ENCODE results near the gene PITHD1. TPM values are rescaled to one million over a fixed set of nuclear protein-coding genes. Genes with fewer than 3 reads are reported as not detected.
"Not testable (repeated sequence)": the region's sequence is repeated elsewhere in the genome, so short reads cannot be mapped to it uniquely, and the experiment has no call there.

Gene PITHD1
- total and polyA plus RNA-seq, 10 of the 15 experiments (the other 5 are each of a cell fraction or from before 2014, with no cell fraction given): 23.7 to 82.2 (median 67.0) TPM

GRCh38 chr1:23783141-23783540 lies 4.9 kb downstream of the PITHD1 start:
- Histone ChIP-seq H3K36me3 (ENCODE audit: control insufficient read depth in 2 of 2, insufficient read depth in 2 of 2, low read length in 1 of 2) (peaks cover 9 to 18% of the 10 kb centered on the region in 2 experiments), H3K79me2 (ENCODE audit: control insufficient read depth, insufficient read depth, low read length) (peaks cover 23% of the 10 kb centered on the region)
- ATAC-seq; H3K4me1 ChIP-seq (ENCODE audit: control insufficient read depth, insufficient read depth, low read length); H3K27ac ChIP-seq (ENCODE audit: control insufficient read depth, insufficient read depth); H3K4me3 ChIP-seq; H4K20me1 ChIP-seq (ENCODE audit: control insufficient read depth, insufficient read depth); H3K9ac ChIP-seq (ENCODE audit: control insufficient read depth, insufficient read depth, low read length); RAD21 ChIA-PET (ENCODE audit: unreplicated experiment); SMC1A ChIA-PET (ENCODE audit: uncharacterized antibody, unreplicated experiment); FAIRE-seq; POLR2A ChIA-PET; H3K4me2 ChIP-seq (ENCODE audit: control insufficient read depth, insufficient read depth); H3K27me3 ChIP-seq (replicated peaks in 1 of 2; ENCODE audit: control insufficient read depth in 2 of 2, insufficient read depth in 2 of 2, low read length in 1 of 2); H3K9me3 ChIP-seq (replicated peaks; ENCODE audit: control insufficient read depth, insufficient read depth, low read length); intact Hi-C loops (cut with micrococcal nuclease; ENCODE audit: unreplicated experiment); BruUV-seq (replicated peaks); H2AFZ ChIP-seq (ENCODE audit: control insufficient read depth, low read depth, low read length); DNase-seq (ENCODE audit: low read depth, low spot score): not testable (repeated sequence)
- in situ Hi-C loops (cut with MboI): loop anchor here (25.0 kb wide), 1 partner anchor 1454 kb away; the partner anchor contains the start of genes RSRP1 and SYF2
- 92% methylated on average over 11 of the region's 11 CpGs for WGBS (ENCODE audit: insufficient coverage, insufficient replicate concordance, low lambda C conversion rate, missing lambda C conversion rate)
- CTCF ChIA-PET: interaction anchor here (2.0 to 2.8 kb wide), 2 partner anchors 11 to 27 kb away, joined by 5 to 9 read pairs; no protein-coding TSS in a partner anchor

GRCh38 chr1:23784846-23785245 lies 6.6 kb downstream of the PITHD1 start:
- CTCF ChIA-PET: interaction anchor here (2.7 to 2.8 kb wide), 2 partner anchors 13 to 132 kb away, joined by 8 to 9 read pairs; no protein-coding TSS in a partner anchor
- RAD21 ChIA-PET (ENCODE audit: unreplicated experiment): interaction anchor here (1.7 kb wide), 1 partner anchor 132 kb away, joined by 5 read pairs; no protein-coding TSS in a partner anchor
- Histone ChIP-seq H3K27ac (ENCODE audit: control insufficient read depth, insufficient read depth) (no peak overlapping the region), H3K27me3 (replicated peaks in 1 of 2; ENCODE audit: control insufficient read depth in 2 of 2, insufficient read depth in 2 of 2, low read length in 1 of 2) (no peaks in the 10 kb centered on the region), H3K79me2 (ENCODE audit: control insufficient read depth, insufficient read depth, low read length) (peaks cover 6% of the 10 kb centered on the region), H3K9ac (ENCODE audit: control insufficient read depth, insufficient read depth, low read length) (no peak overlapping the region), H3K9me3 (replicated peaks; ENCODE audit: control insufficient read depth, insufficient read depth, low read length) (no peaks in the 10 kb centered on the region), H3K4me2 (ENCODE audit: control insufficient read depth, insufficient read depth) (no peak overlapping the region), H4K20me1 (ENCODE audit: control insufficient read depth, insufficient read depth) (no peaks in the 10 kb centered on the region), H2AFZ (ENCODE audit: control insufficient read depth, low read depth, low read length) (no peak overlapping the region), H3K4me3 (no peak overlapping the region), H3K4me1 (ENCODE audit: control insufficient read depth, insufficient read depth, low read length) (no peaks in the 10 kb centered on the region), H3K36me3 (ENCODE audit: control insufficient read depth in 2 of 2, insufficient read depth in 2 of 2, low read length in 1 of 2) (peaks cover 9 to 18% of the 10 kb centered on the region in 2 experiments)
- BruUV-seq (replicated peaks): no TSS peak
- FAIRE-seq (no peak), DNase-seq (ENCODE audit: low read depth, low spot score) (no peak), ATAC-seq (no peak)
- intact Hi-C loops (cut with micrococcal nuclease; ENCODE audit: unreplicated experiment) (no loop called here), in situ Hi-C loops (cut with MboI) (loop anchor here (25.0 kb wide), 1 partner anchor 1452 kb away; the partner anchor contains the start of genes RSRP1 and SYF2)
- POLR2A ChIA-PET: interaction anchor here (0.5 to 0.7 kb wide), 4 partner anchors 14 to 51 kb away, joined by 3 to 9 read pairs (median 4); no protein-coding TSS in a partner anchor
- SMC1A ChIA-PET (ENCODE audit: uncharacterized antibody, unreplicated experiment): interaction anchor here (0.8 to 0.9 kb wide), 2 partner anchors 13 to 60 kb away, joined by 3 read pairs; no protein-coding TSS in a partner anchor
- 99% methylated on average over 4 of the region's 4 CpGs for WGBS (ENCODE audit: insufficient coverage, insufficient replicate concordance, low lambda C conversion rate, missing lambda C conversion rate)
- no peak for TF ChIP-seq TARDBP (IDR thresholded peaks at IDR 0.05; ENCODE audit: borderline replicate concordance)
- no peak for TF ChIP-seq RELA (IDR thresholded peaks at IDR 0.05; ENCODE audit: borderline replicate concordance, partially characterized antibody)
- TF ChIP-seq CBX5 (IDR thresholded peaks at IDR 0.05; ENCODE audit: low read depth): no peak
- TF ChIP-seq ZBTB11 (CRISPR knock-in tag; IDR thresholded peaks at IDR 0.05): no peak
- no peak for TF ChIP-seq ZNF274 (IDR thresholded peaks at IDR 0.05; ENCODE audit: insufficient read depth, insufficient read length)
- TF ChIP-seq PML (IDR thresholded peaks at IDR 0.05; ENCODE audit: low read length): no peak
- no peak for TF ChIP-seq ZNF687 (IDR thresholded peaks at IDR 0.05)
- TF ChIP-seq FOS (IDR thresholded peaks at IDR 0.05; ENCODE audit: borderline replicate concordance, extremely low read depth, insufficient read length): no peak

Data from GM12878 (cell line).